ENCODE data around the gene MUC4.

DNA sequence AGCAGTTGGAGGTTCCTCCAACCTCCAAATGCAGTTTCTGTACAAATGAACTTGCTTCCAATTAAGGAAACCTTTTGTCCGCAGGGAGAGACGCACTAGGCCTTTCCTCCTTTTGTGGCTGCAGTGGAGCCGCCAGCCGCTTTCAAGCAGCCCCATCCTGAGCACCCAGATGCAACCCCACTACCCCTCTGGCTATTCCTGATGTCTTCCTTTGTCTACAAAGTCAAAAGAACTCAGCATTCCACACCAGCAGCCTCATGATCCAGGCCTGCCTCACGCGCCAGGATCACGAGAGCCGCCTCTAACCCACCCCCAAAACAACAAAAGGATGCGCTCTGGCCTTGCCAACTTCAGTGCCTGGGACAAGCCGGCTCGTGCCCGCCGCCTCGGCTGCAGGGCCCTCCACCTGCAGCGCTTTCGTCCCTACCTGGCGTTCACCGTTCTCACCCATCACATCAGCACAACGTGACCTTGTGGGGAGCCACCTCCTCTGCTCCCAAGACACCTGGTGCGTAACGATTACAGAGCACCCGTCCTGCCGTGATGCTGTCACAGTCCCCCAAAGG is 48.2 kb upstream of the MUC4 start:
- TF ChIP-seq, protein P1, sequence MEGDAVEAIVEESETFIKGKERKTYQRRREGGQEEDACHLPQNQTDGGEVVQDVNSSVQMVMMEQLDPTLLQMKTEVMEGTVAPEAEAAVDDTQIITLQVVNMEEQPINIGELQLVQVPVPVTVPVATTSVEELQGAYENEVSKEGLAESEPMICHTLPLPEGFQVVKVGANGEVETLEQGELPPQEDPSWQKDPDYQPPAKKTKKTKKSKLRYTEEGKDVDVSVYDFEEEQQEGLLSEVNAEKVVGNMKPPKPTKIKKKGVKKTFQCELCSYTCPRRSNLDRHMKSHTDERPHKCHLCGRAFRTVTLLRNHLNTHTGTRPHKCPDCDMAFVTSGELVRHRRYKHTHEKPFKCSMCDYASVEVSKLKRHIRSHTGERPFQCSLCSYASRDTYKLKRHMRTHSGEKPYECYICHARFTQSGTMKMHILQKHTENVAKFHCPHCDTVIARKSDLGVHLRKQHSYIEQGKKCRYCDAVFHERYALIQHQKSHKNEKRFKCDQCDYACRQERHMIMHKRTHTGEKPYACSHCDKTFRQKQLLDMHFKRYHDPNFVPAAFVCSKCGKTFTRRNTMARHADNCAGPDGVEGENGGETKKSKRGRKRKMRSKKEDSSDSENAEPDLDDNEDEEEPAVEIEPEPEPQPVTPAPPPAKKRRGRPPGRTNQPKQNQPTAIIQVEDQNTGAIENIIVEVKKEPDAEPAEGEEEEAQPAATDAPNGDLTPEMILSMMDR (conservative IDR thresholded peaks at IDR 0.05; ENCODE audit: low read depth, low read length), result no peak
- TF ChIP-seq EZH2 (IDR thresholded peaks at IDR 0.05; ENCODE audit: borderline replicate concordance, low read depth, low read length, poor library complexity, severe bottlenecking), result no peak

Measured in A673 (cell line).